SH-SY5Y (cell line): ENCODE measurements around the gene BPIFA1.

ENCODE experiments used
- GATA2 ChIP-seq: IDR thresholded peaks from 2 replicates; pipeline ENCODE4 v1.6.1; 2011; ENCODE audit warnings: mild to moderate bottlenecking, low read depth, low read length
- GATA3 ChIP-seq: IDR thresholded peaks from 2 replicates; pipeline ENCODE4 v1.6.1; 2011; ENCODE audit warnings: low read depth, mild to moderate bottlenecking, low read length, moderate library complexity

The BPIFA1 gene

DNA sequence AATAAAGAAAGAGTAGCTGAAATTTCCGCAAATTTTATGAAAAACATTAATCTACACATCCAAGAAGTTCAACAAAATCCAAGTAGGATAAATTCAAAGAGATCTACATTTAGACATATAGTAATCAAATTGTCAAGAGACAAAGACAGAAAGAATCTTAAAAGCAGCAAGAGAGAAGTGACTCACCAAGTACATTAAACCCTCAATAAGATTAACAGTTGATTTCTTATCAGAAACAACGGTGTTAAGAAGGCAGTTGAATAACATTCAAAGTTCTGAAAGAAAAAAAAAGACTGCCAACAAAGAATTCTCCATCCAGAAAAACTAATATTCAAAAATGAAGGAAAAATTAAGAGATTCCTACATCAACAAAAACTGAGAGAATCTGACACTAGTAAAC, 19.2 kb downstream of the BPIFA1 start:
- TF ChIP-seq GATA2 (no peak), GATA3 (no peak)

DNA sequence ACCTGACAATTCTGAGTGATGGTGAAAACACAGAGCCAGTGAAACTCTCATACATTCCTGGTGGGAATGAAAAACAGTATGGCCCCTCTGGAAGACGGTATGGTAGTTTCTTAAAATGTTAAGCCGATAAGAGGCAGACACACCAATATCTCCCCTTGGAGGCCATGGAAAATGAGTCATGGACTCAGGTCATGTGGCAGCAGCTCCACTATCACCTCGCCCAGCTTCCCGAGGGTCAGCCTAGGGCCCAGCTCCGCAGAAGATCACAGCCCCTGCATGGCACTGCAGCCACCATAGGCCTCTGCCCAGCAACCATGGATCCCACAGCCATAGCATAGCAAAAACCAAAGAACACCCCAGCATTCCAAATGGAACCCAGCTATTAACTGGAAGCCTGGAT, 21.4 kb downstream of the BPIFA1 start:
- no peak for TF ChIP-seq GATA2
- no peak for TF ChIP-seq GATA3

DNA sequence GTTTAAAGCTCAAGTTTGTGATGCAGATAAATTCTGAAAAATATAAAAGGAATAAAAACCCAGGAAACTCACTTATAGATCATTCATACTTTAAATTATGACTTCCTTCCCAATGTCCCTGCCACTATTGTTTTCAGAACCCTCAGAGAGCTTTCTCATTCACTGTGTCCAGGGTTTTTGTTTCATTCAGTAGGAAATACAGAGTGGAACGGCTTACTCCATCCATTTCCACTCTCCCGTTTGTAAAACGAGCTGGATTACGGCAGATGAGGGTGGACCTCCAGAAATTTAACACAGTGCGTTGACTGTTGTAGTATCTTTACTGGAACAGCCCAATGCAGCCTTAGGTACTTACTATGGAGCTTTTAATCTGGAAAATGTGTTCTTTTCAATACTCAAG, 23.6 kb downstream of the BPIFA1 start:
- TF ChIP-seq GATA3 (no peak), GATA2 (no peak)

DNA sequence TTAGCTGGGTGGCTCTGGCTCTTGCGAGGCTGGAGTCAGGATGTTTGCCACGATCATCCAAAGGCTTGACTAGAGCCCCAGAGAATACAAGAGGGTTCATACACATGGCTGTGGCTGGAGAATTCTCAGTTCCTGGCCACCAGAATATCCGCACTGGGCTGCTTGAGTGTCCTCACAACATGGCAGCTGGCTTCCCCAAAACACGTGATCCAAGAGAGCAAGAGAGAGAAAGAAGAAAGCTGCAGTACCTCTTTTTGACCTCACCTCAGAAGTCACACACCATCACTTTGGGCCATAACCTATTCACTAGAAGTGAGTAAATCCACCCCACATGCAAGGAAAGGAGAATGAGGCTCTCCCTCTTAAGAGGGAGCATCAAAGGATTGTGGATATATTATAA, 25.7 kb downstream of the BPIFA1 start:
- TF ChIP-seq GATA3 = no peak
- TF ChIP-seq GATA2 = no peak

DNA sequence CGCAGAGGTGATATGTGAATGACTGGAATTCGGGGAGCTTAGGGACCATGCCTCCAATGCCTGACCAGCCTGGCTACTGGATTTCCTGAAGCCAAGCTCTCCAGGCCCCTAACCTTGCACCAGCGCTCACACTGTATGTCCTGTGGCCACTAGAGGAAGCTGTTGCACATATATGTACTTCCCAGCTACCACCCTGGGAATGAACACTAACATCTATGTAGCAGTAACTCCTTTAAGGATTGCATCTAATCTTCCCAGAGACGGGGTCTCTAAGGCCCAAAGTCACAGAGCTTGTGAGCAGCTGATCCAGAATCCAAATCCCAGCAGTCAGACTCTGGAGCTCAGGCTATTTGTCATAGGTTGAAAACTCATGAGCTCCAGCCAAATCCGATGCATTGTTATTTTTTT, 26.9 kb downstream of the BPIFA1 start:
- TF ChIP-seq GATA2 (no peak), GATA3 (no peak)

DNA sequence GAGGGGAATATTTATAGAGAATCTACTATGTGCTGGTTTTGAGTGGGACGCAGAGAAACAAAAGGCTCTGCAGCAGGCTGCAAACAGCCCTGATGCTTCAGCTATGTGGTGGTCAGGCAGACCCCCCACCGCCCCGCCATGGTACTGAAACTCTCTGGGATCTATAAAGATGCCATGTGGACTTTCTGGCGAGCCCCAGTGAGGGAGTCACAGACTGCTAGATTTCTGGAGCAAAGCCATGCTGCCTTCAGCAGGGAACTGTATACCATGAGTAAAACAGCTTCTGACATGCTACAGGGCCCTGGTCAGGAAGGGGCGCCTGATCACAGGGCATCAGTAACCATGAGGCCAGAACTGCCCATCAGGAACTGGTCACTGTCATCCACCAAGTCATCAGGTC, 28.0 kb downstream of the BPIFA1 start:
- no peak for TF ChIP-seq GATA2
- no peak for TF ChIP-seq GATA3

DNA sequence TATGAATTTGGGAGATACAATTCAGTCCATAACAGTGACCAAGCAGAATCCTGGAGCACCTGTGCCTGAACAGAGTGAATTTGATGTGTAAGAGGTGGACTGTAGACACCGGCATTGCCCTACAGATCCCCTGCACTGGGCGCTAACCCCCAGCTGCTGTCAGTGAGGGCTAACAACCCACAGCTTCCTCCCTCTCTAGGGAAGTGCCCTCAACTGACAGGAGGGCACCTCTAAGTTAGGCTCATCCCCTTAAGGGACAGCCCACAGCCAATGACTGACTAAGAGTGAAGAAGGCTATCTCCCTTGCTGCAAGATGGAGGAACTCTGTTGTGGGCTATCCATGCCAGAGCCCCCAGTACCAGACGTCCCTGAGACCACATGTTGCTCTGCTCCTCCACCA, 31.9 kb downstream of the BPIFA1 start:
- TF ChIP-seq GATA3 = no peak
- TF ChIP-seq GATA2 = no peak

DNA sequence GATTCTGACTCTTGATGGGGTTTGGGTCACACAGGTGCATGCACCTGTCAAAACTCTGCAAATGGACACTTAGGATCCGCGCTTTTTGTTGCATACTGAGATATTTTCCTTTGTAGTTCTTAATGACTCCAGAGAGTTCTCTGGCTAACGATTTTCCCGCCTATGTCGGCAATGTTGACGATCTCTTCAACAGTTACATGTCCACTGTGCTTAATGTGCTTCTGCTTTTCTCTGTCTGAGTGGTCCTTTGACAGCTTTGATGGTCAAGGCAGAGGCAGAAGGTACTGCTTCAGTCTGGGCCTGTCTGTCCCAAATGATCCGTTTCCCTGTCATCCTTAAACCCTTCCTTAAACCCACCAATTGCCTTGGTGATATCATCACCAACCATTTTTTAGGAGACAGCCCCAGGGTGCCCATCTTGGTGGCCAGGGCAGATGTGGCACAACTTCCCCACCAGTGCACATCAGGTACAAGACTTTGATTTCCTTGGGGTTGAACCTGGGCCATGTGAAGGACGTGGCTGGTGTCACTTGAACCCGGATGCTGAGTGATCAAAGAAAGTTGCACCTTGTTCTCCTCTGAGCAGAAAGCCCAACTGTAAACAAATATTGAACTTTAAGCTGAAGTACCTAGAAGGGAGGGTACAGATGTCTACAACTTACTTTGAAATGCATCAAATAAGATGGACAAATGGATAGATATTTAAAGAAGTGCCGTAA, 36.5 kb downstream of the BPIFA1 start:
- TF ChIP-seq GATA3 (no peak), GATA2 (no peak)

DNA sequence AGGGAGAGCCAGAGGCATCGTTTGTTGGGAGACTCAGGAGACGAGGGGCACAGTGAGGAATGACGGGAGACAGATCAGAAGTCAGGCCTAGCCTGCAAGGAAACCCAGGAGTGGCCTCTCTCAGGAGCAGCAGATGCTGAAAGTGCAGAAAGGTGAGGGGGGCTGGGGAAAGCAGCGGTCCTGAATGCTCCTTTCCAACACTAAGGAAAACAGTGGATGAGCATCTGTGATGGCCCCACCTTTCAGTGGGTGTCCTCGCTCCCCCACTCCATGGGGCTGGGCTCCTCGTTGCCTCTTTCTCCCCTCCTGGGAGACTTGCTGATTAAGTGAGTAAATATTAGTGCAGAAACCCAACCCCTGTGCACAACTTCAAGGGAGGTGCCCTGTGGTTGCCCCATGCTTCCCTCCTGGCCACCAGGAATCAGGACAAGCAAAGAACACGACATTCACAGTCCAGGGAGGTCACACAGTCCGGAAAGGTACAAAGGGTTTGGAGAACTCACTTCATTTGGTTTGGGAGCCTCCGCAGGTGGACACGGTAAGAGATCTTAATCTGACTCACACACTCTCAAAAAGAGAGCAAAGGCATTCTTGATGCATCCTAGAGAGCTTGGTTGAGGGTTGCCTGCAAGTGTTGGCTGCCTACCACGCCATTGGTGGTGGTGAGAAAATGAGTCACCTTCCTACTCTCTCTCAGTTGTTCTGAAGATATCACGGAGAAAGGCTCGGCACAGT, 37.5 kb downstream of the BPIFA1 start:
- no peak for TF ChIP-seq GATA2

DNA sequence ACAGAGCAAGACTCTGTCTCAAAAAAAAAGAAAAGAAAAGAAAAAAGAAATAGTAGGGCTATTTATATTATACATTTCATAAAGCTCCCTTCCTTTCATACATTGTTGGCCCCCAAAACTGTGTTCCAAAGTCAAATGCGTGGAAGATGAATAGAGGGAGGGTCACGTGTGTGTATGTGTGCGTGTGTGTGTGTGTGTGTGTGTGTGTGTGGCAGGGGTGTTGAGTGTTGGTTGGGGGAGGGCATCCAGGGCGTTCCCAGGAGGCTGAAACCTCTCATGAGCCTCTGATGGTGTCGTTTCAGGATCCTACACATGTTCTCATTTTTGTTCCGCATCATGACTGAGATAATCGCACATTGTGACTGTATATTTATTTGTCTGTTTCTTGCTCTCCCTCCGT, 39.4 kb downstream of the BPIFA1 start:
- TF ChIP-seq GATA3 = no peak
- TF ChIP-seq GATA2 = no peak

DNA sequence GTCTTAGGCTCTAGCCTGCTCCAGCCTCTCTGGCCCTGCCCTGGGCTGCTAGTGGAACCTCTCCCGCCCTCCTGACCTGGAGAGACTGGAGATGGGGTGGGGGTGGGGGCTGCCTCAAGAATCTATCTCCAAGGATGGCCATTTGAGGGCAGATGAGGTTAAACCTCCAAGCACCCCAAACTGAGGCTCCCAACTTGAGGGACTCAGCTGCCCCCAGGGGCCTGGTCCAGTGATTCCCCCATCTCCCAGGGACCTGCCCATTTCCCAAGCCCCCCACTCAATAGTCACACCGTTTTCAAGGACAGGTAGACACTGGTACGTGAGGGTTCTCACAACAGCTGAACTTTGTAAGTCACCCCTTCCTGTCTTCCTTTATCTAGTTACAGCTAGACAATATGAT, 40.1 kb downstream of the BPIFA1 start:
- TF ChIP-seq GATA2 = no peak
- TF ChIP-seq GATA3 = no peak

DNA sequence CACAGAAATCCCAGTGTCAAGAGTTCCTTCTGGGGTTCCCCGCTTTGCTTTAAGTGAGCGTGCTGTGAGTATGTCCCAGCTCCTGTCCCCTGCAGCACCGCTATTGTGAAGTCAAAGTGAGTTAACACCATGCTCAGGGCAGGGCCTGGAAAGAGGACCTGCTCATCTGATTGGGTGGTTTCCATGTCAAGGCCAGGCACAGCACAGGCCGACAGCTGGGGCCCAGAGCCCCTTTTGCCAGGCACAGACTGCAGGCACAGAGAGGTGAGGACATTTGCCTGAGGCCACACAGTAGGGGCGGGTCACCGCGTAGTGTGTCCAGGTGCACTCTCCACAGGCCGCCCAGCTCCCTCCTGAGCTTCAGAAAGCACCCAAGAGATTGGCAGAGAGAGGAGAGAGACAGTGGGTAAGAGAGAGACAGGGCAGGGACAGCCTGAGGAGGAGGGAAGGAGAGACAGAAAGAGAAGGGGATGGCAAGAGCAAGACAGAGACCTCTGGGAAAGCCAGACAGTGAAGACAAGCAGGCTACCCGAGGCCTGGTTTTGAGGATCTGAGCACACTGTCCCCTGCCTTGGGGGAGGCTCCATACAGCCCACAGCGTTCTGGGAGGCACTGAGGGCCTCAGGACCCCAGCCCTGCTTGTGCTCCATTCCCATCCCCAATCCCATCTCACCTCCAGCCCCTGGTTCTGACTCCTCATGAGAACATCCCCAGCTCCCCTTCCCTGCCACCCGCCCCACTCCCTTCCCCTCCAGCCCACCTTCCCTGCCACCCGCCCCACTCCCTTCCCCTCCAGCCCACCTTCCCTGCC, 40.7 kb downstream of the BPIFA1 start:
- TF ChIP-seq GATA3 (no peak), GATA2 (no peak)

DNA sequence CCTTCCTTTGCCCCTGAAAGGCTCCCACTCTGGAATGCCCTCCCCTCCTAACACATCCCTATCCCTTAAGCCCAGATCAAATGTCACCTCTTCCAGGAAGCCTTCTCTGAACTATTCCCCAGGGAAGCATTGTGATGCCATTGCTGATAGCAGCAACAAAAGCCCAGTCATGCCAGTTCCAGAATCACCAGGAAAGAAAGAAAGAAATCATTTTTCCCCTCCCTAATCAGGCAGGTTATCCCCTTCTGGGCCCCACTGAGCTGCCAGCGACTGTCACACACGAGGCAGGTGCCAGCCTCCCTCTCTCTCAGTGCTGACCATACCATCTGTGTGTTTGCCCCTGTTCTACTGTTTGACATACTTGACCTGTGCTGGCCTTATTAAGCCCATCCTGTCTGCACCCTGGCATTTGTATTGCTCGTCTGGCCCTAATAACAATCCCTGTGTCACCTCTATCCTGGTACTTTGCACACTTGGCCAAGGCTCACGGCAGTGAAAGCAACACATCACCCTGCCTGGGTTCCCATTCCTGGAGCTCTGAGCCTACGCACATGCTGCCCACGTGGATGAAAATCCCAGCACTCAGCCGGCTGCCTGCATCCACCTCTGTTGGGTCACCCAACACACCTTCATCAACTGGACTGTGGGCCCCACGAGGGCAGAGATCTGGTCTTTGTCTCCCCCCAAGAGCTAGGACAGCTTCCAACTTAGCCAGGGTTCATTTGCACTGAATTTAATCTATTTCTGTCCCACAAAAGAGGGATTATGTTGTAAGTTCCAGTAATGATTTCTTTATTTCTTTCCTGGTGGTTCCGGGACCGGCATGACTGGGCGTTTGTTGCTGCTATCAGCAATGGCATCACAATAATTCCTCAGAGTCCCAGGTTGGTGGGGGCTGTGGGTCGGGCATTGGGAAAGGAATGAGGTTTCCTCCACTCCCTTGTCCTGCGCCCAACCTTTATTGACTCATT, 42.0 kb downstream of the BPIFA1 start:
- TF ChIP-seq GATA3 (no peak), GATA2 (no peak)

DNA sequence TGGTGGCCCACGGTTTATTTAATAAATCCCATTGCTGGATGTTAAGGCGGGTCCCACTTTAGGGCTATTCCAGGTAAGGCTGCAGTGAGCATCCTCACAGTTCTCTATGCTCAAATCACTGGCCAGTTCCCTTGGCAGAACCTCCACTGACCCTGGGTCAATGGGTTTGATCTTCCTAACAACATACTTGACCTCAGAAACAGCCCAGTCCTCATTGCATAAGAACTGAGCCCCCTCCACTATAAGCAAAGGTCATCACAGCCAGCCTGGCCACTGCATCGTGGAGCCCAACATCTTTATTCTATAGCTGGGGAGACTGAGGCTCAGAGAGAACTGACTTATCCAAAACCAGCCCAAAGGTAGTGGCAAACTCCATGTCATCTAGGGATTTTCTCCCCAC, 42.9 kb downstream of the BPIFA1 start:
- TF ChIP-seq GATA2 (no peak), GATA3 (no peak)
